Prostate gland (tissue), 2 donors: ENCODE data around the gene MFN2. TPM values are rescaled to one million over a fixed set of nuclear protein-coding genes. Genes with fewer than 3 reads are reported as not detected.

ENCODE experiments used
- DNase-seq: peaks from one replicate; pipeline ENCODE4 v3.0.0-alpha.2; 2019; ENCODE audit warnings: low spot score
- H3K27ac ChIP-seq, 2 donors: fragments of 200-600 bp; sonication (generic); 2 replicates each; pipeline ENCODE4 v1.5.1; 2017 to 2019
- H3K27me3 ChIP-seq: fragments of 200-600 bp; sonication (generic); replicated peaks from 2 replicates; pipeline ENCODE4 v1.5.1; 2019; ENCODE audit not compliant: insufficient read depth
- H3K36me3 ChIP-seq, 2 donors: fragments of 200-600 bp; sonication (generic); 1 replicate in 1 of 2; 2 replicates in 1 of 2; pipeline versions ENCODE4 v1.5.1 to v1.8.1; 2017 to 2019
- H3K4me1 ChIP-seq: fragments of 200-600 bp; sonication (generic); replicated peaks from 2 replicates; pipeline ENCODE4 v1.5.1; 2019
- H3K4me3 ChIP-seq, 2 donors: fragments of 200-600 bp; sonication (generic); 2 replicates each; pipeline ENCODE4 v1.5.1; 2017 to 2019
- H3K9me3 ChIP-seq: fragments of 200-600 bp; sonication (generic); 2 replicates; pipeline ENCODE4 v1.5.1; 2017
- CTCF ChIP-seq, 4 experiments: fragments of 200-600 bp in 2 of 4; fragments of 450-650 bp in 2 of 4; sonication (generic) in 2 of 4; IDR thresholded peaks; 1 replicate in 3 of 4; 2 replicates in 1 of 4; pipeline ENCODE4 v1.5.1; 2016 to 2019; ENCODE audit warnings: antibody characterized with exemption in 4 of 4, mild to moderate bottlenecking in 2 of 4, moderate library complexity in 2 of 4
- POLR2A ChIP-seq: fragments of 450-650 bp; IDR thresholded peaks from one replicate; pipeline ENCODE4 v1.6.1; 2016; ENCODE audit warnings: antibody characterized with exemption, mild to moderate bottlenecking
- POLR2AphosphoS5 ChIP-seq: sonication (generic); formaldehyde crosslinking; IDR thresholded peaks from one replicate; pipeline ENCODE4 v1.6.1; 2017; ENCODE audit warnings: antibody characterized with exemption
- WGBS: methylation state at CpG from one replicate; pipeline ENCODE4 v1.1.5; 2018; 5-methylcytosine and 5-hydroxymethylcytosine counted together
- intact Hi-C: fragments of 100-400 bp; cut with DNase I; formaldehyde crosslinking; loops from one replicate; pipeline ENCODE4 v1.14.2; 2022
- total RNA-seq, 2 donors: library from RNA; depleted of rRNA; stranded (reverse); fragments of >200 nt; gene quantifications; one replicate each; pipeline ENCODE4 v1.1.0, GENCODE V29; 2016

MFN2 gene
- total RNA-seq, 2 donors from 2014 or later = 55.0 to 92.4 TPM

- H3K9me3 ChIP-seq = no peaks in the 10 kb centered on the region
- WGBS = 86% methylated on average over 8 of the region's 8 CpGs
- intact Hi-C loops = no loop called here
- H3K27ac ChIP-seq = no peak overlapping the region
- H3K36me3 ChIP-seq = peaks cover 0 to 6% of the 10 kb centered on the region in 2 donors
- no peaks in the 10 kb centered on the region for H3K4me1 ChIP-seq
- no peak for TF ChIP-seq CTCF (IDR thresholded peaks at IDR 0.05)
- TF ChIP-seq POLR2A = no peak
- TF ChIP-seq POLR2AphosphoS5 = no peak
- H3K27me3 ChIP-seq = no peaks in the 10 kb centered on the region
- DNase-seq = no peak
- H3K4me3 ChIP-seq = no peak overlapping the region
Measured at GRCh38 chr1:12028248-12028647, 48.0 kb downstream of the MFN2 start.

GRCh38 chr1:12028957-12029511, 48.8 kb downstream of the MFN2 start:
- no peak overlapping the region for H3K4me3 ChIP-seq
- H3K9me3 ChIP-seq = no peaks in the 10 kb centered on the region
- TF ChIP-seq CTCF (IDR thresholded peaks at IDR 0.05) = no peak
- TF ChIP-seq POLR2AphosphoS5 = no peak
- no peak for TF ChIP-seq POLR2A
- no peak overlapping the region for H3K27ac ChIP-seq
- no peaks in the 10 kb centered on the region for H3K4me1 ChIP-seq
- H3K27me3 ChIP-seq = no peaks in the 10 kb centered on the region
- H3K36me3 ChIP-seq = peaks cover 0 to 6% of the 10 kb centered on the region in 2 donors
- no peak for DNase-seq
- intact Hi-C loops = no loop called here
- WGBS = 98% methylated on average over 19 of the region's 19 CpGs

- Histone ChIP-seq H3K27ac (no peak overlapping the region), H3K4me3 (no peak overlapping the region), H3K36me3 (peaks cover 0 to 6% of the 10 kb centered on the region in 2 donors), H3K9me3 (no peaks in the 10 kb centered on the region), H3K4me1 (no peaks in the 10 kb centered on the region), H3K27me3 (no peaks in the 10 kb centered on the region)
- TF ChIP-seq POLR2A = no peak
- no peak for TF ChIP-seq CTCF (IDR thresholded peaks at IDR 0.05)
- TF ChIP-seq POLR2AphosphoS5 = no peak
- intact Hi-C loops = loop anchor here (2.0 kb wide), 1 partner anchor 191 kb away; no protein-coding TSS in a partner anchor
- 90% methylated on average over 29 of the region's 32 CpGs for WGBS
- DNase-seq = no peak
Measured at GRCh38 chr1:12029720-12030339, 49.6 kb downstream of the MFN2 start.

GRCh38 chr1:12031039-12031980, 51.1 kb downstream of the MFN2 start:
- WGBS = 82% methylated on average over 18 of the region's 20 CpGs
- intact Hi-C loops = loop anchor here (2.0 kb wide), 1 partner anchor 193 kb away; no protein-coding TSS in a partner anchor
- Histone ChIP-seq H3K36me3 (peaks cover 0 to 6% of the 10 kb centered on the region in 2 donors), H3K4me1 (no peaks in the 10 kb centered on the region), H3K27ac (no peak overlapping the region), H3K4me3 (no peak overlapping the region), H3K27me3 (no peaks in the 10 kb centered on the region), H3K9me3 (no peaks in the 10 kb centered on the region)
- TF ChIP-seq CTCF (IDR thresholded peaks at IDR 0.05) = peak in 1 of 4 experiments; percentile 36
- no peak for TF ChIP-seq POLR2A
- TF ChIP-seq POLR2AphosphoS5 = no peak
- DNase-seq = no peak
